Activated CD4-positive, CD25-positive, alpha-beta regulatory T cell (primary cell): ENCODE data around the gene CYB5R4.

Source experiments
- DNase-seq, 4 experiments: peaks; one replicate each; lab custom pipeline; 2025; lab: John Stamatoyannopoulos, UW

CYB5R4 gene, protein sequence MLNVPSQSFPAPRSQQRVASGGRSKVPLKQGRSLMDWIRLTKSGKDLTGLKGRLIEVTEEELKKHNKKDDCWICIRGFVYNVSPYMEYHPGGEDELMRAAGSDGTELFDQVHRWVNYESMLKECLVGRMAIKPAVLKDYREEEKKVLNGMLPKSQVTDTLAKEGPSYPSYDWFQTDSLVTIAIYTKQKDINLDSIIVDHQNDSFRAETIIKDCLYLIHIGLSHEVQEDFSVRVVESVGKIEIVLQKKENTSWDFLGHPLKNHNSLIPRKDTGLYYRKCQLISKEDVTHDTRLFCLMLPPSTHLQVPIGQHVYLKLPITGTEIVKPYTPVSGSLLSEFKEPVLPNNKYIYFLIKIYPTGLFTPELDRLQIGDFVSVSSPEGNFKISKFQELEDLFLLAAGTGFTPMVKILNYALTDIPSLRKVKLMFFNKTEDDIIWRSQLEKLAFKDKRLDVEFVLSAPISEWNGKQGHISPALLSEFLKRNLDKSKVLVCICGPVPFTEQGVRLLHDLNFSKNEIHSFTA

DNA sequence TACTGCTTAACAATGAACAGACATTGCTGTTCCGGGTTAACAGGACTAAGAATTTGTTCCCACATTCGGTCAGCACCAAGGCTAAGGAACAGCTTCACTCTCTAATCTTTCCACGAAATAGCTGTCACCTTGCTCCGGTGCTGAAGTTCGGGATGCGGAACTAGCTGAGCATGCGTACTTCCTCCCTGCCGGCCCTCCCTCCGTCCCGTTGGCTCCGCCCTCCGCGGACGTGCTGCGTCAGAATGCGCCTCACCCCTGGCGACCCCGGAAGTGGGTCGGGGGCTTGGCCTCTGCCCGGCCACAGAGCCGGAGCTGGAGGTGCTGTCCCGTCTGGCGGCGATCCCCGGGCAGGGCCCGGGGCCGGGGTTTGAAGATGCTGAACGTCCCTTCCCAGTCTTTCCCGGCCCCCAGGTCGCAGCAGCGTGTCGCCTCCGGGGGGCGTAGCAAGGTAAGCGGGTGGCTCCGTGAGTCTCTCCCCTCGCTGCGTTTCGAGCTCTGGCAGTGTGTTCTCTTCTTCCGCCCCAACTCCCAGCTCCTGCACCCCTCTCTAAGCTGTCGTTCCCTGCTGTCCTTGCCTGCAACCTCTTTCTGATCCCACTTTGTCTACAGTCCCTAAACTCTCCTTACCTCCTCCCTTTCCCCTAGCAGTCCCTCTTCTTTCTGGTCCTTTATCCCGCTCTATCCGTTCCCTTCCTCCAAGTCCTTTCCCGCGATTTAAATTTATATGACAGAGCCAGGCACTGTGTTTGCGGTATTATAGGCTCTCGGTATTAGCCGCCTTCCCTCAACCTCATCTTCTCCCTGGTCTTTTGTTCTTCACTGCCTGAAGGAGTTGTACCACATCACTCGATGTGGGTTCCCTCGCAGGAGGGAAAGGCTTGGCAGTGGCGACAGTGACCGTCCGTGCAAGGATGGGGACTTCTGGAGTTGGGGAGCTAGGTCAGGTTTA is at the start of gene CYB5R4:
CYB5R4 (plus strand) TSS at position 280 of the 949 bp plus-strand sequence; CDS start at position 374, 94 bp downstream.
- peak; percentile 77 to 86 (median 84) for DNase-seq

DNA sequence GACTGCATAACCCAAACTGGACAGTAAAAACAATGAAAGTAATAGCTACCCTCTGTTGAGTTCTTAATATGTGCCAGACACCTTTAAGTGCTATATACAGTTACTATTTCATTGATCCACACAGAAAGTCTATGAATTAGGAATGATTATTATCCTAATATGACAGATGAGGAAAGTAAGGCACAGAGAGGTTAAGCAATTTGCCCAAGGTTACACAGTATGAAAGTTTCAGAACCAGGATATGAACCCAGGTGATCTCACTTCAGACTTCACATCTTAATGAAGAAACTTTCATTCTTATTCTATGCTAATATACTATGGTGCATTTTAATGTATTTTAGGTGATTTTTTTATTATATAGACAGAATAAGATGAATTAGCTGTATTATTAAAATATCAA is 46.9 kb upstream of the CYB5R4 start:
- no peak for DNase-seq

DNA sequence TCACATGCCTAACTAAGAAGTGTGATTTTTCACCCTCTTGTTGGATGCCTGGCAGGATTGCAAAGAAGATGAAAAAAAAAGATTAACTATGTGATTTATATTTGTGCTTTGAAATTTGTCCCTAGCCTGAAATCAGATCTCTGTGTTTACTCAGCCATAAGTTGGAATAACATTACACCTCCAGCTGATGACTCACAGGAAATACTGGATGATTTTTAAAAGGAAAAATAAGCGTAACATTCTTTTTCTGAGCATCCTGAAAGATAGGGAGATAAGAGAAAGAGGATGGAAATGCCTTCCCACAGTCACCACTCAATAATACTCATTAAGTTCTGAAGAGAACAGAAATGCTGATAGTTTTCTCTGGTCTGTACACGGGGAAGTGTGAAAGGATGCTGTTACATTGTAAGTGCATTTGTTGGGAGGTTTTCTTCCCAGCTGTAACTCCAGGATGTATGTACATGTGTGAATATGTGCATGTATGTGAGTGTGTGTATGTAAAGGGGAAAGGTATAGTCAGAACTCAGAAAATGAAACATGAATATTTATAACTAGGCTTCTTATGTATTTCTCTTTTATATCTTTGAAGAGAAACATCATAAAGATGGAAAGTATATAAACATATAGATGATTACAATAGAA is 43.7 kb upstream of the CYB5R4 start:
- DNase-seq = no peak

DNA sequence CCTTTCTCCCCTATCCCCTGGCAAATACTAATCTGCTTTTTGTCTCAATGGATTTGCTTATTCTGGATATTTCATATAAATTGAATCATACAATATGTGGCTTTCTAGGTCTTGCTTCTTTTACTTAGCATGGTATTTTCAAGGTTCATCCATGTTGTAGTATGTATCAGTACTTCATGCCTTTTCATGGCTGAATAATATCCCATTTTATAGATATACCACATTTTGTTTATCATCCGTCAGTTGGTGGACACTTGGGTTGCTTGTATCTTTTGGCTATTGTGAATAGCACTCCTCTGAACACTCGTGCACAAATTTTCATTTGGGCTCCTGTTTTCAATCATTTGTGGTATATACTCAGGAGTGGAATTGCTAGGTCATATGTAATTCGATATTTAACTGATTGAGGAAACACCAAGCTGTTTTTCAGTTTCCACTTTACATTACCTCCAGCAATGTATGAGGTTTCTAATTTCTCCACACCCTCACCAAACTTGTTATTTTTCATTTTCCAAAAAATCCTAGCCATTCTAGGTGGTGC is 36.8 kb upstream of the CYB5R4 start:
- DNase-seq = no peak

DNA sequence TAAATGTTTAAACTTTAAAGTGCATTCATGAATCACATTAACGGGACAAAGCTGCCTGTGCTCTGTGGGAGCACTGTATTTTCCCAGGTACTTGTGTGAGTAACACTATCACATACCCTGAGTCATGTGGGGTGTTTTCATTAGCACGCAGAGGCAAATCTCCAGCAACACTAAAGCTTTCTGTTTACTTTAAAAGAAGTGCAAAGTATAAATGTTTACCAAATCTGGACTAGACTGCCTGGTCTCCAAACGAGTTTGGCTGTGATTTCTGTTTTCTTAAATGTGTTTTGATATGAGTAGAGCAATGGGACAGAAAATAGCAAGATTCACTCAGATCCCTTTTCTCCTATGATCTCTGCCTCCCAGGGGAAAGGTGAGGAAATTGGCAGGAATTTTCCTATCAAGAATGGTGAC is 35.1 kb upstream of the CYB5R4 start:
- no peak for DNase-seq

DNA sequence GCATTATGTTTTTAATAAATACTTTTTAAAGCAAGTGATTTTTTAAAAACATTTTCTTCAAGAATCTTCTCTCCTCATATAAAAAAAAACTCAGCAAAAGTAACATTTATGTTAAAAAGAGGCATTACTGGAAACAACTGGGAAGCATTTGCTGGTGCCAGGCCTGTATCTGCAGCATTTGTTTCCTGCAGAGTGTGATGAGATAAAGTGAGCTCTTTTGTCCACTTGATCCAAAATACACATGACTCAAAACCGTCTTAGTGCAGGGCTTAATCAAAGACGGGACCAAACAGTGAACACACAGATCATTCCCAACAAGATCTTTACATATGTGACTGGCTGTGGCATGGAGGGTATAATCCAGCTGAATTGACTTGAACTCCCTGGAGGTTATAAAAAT is 34.7 kb upstream of the CYB5R4 start:
- DNase-seq = no peak

DNA sequence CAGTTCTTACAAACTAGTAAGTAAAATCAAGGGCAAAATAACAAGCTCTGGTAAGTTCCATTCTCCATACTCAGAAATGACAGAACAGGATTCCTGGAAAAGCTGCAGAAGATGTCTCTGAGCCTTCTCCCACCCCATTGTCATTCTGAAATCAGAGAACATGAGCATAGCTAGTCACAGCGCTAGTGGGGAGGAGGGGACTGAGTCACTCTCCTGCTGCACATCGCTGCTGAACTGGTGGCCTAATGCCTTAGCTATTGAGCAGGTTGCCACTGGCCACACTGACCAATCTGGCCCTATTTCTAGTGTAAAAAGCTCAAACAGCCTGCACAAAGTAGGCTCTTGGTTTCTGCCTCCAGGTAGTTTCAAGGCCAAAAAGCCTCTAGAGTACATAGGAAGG is 32.4 kb upstream of the CYB5R4 start:
- no peak for DNase-seq

DNA sequence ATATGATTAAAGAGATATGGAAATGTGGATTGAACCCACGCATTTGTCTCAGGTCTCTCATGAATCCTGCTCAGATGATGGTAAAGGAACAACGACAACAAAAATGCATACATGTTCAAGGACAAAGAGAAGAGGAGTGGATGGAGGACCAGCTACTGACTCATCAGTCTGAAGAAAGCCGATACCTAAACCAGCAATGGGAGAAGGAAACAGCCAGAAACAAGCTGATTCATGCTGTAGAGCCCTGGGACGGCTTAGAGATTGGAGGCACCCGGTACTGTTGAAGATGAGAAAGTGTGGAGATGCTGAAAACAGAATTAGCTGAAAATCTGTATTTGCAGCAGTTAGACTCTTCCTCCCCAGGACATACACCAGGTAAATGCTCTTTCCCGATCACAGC is 20.8 kb upstream of the CYB5R4 start:
- no peak for DNase-seq

DNA sequence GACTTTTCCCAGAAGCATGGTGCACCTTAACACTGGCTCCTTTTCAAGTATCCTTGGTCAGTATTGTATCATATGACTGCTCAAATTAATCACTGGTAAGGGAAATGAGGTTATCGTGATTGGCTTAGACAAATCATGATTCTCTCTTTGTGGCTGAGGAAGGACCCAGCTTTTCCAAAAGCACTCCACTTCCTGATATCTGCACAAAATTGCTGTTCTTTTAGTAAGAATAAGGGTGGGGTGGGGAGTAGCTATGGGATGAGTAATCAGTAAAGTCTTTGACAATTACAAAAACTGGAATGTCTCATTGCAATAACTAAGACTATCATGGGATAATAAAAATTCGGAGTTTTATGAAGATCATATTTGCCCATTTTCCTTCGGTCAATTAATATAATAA is 15.3 kb upstream of the CYB5R4 start:
- no peak for DNase-seq

DNA sequence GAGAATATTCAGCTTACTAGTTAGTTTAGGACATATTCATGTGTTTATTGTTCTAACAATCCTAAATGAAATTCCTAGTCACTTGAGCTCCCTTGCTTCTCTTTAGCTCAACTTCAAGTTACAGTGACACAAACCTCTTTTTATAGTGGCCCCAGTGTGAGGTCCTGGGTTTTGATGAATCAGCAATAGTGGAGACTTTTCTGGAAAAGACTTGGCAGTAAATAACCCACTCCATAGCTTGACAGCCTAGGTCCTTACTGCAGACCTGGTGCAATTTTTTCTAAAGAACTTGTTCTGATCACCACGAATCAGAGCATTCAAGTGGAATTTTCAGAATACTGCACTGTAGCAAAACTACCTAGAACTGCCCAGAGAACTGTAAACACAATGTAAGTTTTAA is 13.2 kb upstream of the CYB5R4 start:
- no peak for DNase-seq

DNA sequence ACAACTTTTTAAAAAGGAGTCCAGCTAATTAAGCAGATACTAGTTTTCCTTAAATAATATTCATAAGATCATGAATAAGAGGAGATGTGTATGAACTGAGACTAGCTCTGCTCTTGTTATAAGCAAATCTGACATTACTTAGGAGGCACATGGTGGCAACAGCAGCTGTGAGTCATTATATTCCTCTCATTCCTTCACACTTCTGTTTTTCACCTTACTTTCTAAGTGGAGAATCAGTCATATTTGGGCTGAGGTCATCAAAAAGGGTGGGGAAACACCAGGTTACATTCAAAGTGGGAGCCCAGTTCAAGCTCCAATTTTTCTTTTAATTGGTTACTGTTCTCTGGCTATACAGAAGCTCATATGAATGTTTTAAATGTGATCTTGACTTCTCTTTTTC is 12.3 kb upstream of the CYB5R4 start:
- DNase-seq = no peak

DNA sequence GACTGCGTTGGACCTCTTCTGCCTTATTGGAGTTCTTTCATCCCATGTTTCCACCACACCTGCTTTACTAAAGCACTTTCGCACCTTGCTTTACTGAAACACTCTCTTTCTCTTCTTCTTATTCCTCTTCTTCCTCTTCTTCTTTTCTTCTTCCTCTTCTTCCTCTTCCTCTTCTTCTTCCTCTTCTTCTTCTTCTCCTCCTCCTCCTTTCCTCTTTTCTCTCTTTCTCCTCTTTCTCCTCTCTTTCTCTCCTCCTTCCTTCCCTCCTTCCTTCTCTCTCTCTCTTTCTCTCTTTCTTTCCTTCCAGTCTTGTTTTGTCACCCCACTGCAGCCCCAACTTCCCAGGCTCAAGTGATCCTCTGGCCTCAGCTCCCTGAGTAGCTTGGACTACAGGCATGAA is 10.4 kb upstream of the CYB5R4 start:
- DNase-seq = no peak

DNA sequence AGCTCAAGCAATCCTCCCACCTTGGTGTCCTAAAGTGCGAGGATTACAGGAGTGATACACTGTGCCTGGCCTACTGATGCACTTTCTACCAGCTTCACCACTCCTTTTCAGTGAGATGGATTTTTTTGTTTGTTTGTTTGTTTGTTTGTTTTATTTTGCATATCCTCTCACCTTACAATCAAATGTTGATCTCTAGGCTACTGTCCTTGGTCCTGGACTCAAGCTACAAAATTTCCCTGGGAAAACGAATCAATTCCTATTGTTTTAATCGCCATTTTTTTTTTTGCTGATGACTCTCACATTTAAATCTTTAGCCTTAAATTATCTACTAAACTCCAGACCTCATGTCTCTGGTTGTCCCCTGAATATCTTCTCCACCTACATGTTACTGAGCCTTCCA is 9.9 kb upstream of the CYB5R4 start:
- no peak for DNase-seq

DNA sequence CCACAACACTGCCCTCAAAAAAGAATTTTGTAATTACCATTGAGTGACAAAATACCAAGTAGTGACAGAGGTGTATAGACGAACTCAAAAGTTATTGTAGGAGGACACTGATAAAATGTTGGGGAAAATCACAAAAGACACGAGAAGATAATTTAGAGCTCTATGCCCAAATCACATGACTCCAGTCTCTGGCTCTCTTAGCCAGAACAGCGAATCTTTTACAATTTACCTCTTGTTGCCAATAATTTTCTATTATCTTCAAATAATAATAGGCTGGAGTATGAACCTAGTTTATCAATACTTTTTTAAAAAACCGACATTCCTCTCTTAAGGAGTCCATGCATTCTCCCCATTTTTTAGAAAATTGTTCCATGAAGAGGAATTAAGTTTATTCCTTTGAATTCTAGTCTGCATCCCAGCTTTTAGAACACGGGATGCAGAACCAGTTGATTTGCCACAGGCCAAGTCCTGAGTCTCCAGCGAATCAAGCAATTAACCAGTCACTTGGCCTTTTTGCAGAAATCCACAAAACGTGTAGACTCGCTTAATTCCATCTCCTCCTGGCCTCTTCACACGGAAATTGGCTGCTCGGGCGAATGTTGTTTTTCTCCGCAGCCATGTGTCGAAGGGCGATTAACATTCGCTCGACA is 6.8 kb upstream of the CYB5R4 start:
- no peak for DNase-seq

DNA sequence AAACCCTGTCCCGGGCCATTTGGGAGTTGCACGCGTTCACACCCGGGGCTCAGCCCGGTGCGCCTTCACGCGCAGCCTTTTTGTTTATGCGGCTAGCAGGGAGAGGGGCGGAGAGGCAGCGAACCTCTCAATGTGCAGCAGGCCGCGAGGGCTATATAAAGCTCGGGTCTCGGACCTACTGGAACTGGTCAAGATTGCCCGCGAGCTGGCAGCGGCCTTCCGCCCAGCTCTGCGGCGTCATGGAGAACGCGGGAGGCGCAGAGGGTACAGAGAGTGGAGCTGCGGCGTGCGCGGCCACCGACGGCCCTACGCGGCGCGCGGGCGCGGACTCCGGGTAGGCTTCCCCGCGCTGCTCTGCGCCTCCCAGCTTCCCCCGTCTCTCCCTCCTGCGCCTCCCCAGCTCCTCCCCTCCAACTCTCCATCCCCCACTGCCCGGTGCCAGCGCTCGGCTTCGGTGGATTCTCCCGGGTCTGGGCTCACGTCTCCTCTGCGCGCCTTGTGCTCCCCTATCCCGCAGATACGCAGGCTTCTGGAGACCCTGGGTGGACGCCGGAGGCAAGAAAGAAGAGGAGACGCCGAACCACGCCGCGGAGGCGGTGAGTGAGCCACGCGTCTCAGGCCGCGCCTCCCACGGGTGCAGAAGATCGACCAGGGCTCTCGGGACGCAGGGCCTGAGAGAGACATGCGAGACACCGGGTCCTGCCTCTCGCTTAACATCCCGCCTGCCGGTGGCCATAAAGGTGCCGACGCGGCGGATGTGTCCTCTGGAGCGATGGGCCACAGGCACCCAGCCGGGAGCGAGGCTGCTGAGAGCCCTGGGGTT is 6.1 kb upstream of the CYB5R4 start, which contains the start of gene RIPPLY2:
RIPPLY2 (plus strand) TSS at position 183 of the 823 bp plus-strand sequence; CDS start at position 240, 57 bp downstream.
- DNase-seq = no peak

DNA sequence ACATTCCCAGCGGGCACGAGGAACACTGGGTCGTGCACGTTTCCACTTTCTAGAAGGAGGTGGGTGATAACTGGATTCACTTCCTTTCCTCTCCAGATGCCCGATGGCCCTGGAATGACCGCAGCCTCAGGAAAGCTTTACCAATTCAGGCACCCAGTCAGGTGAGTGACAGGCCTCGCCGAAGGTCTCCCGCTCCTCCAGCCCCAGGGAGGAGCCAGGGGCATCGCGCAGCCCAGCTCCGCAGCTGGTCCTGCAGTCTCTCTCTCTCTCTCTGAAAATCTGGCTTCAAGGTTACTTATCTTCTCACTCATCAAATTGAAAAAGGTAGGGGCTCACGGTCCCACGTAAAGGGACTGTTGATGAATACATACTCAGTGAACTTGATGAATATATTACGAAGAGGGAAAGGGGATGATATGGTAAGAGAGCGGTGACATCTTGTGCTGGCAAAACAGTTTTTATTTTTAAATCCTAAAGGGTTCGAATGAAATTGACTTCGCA is 5.4 kb upstream of the CYB5R4 start:
- DNase-seq = no peak

DNA sequence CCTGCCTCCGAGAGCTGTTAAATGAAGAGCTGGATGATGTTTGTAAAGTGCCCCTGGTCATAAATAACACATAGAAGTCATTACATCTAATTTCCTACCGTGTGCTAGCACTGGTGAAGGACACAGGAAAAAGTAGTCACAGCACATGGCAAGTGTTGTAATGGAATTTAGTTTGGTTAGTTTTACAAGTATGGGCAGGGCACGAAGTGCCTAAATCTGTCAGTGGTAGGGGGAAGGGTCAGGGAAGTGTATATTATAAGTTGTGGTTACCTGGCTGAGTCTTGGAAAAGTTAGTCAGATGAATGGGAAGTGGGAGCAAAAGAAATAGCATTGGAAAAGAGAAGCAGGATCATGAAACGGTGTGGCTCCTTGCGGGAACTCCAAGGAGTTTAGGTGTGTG is 4.7 kb upstream of the CYB5R4 start:
- DNase-seq = no peak

DNA sequence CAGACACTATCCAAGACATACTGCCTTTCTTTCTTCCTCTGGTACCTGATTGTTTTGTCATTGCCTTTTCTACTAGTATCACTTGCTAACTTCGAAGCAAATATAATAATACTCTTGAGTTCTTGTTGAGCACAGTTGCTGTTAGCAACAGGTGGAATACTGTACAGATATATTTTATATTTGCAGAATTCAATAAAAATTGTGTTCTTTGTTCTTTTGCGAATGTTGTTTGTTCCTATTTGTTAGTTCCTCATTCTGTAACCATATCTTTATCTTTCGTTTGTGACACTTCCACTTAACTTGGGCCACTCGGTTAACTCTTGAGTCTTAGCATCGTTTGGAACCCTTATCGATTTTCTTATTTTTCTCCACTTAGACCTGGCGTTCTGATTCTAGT is 868 bp downstream of the CYB5R4 start:
- DNase-seq = no peak

DNA sequence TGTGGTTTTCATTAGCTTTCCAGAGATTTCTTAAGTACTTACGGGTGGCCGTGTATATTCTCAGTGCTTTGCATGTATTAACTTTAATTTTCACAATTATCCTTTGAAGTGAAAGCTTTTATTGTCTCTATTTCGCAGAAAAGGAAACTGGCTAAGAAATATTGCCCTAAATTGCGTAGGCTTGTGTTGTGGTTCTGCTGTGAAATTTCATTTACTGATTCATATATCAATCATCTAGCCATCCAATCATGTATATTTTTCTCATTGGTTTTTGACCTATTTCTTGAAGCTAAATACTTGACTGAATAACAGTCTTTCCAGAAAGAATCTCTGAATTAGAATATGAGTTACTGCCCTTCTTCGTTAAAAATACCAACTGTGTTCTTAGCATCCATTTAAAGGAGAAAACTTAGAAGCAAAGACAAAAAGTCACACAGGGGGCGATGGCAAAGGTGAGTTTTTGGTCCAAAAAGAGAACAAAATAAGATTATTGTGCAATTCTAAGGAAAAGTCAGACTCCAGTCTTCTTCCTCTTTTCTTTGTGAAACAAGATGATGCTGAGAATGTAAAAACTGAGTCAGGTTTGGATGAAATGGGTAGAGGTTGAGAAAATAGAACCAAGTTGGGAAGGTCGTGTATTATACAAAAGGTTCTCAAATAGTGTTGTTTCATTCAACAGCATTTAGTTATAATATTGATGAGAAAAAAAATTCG is 1.4 kb downstream of the CYB5R4 start:
- no peak for DNase-seq
